CD4-positive, alpha-beta T cell treated with Interleukin-15 for 4 hours (primary cell): ENCODE measurements around the gene NLRP6.

Experiments used
- DNase-seq: peaks from one replicate; pipeline ENCODE4 v3.0.0-alpha.2; 2020; ENCODE audit warnings: low spot score

NLRP6 gene

DNA sequence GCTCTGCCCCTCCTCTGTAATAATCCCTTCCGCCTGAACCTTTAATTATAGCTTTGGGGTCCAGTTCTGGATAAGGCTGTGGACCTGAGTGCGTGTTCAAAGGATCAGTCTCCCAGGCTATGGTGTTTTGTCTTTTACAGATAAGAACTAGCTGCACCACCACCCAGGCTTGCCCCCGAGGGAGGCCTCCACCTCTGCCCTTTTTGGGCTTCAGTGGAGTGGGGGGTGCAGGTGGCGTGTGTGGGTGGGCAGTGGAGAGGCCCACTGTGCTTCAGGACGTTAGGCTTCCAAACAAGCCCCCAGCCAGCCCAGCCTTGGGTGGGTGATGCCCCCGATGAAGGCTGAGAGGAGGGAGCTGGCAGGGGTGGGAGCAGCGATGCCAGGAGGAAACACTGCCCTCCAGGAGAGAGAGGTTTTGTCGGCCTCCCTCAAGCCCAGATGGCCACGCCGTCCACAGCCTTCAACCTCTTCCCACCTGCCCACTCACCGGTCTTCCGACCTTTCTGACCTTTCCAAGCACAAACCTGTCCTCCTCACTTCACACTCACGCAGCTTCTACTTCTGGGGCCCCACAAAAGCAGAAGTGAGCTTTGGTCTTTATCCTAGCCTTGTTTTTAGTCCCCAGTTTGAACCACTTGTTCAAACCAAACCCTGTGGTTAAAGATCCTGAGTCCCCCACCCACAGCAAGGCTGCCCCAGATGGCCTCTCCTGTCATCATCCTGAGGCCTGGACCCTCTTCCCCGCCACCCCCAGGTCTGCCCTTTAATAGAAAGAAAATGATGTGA lies 21.1 kb upstream of the NLRP6 start:
- DNase-seq = no peak

GRCh38 chr11:257766-258493 lies 20.3 kb upstream of the NLRP6 start:
- DNase-seq = no peak

- no peak for DNase-seq
Observed at GRCh38 chr11:259413-259812, 18.8 kb upstream of the NLRP6 start.

- DNase-seq = no peak
Observed at GRCh38 chr11:261624-262023, 16.6 kb upstream of the NLRP6 start.

GRCh38 chr11:266676-267439 lies 11.3 kb upstream of the NLRP6 start:
- peak; percentile 41 for DNase-seq

GRCh38 chr11:267491-267994 lies 10.7 kb upstream of the NLRP6 start:
- peak; percentile 41 for DNase-seq

DNA sequence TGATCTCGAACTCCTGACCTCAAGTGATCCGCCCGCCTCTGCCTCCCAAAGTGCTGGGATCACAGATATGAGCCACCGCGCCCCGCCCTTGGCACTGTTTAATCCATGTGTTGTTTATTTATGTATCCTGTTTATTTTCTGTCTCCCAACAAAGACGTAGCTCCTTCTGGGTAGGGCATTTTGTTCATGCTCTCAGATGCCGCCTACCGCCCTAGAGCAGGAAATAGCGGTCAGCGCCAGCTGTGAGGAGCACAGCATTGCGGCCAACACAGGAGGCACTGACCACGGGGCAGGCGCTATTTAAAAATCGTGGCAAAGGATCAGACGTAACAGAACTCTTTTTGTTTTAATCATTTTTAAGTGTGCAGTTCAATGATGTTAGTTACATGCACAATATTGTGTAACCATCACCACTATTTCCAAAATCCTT lies 9.5 kb upstream of the NLRP6 start:
- DNase-seq = peak; percentile 46

DNA sequence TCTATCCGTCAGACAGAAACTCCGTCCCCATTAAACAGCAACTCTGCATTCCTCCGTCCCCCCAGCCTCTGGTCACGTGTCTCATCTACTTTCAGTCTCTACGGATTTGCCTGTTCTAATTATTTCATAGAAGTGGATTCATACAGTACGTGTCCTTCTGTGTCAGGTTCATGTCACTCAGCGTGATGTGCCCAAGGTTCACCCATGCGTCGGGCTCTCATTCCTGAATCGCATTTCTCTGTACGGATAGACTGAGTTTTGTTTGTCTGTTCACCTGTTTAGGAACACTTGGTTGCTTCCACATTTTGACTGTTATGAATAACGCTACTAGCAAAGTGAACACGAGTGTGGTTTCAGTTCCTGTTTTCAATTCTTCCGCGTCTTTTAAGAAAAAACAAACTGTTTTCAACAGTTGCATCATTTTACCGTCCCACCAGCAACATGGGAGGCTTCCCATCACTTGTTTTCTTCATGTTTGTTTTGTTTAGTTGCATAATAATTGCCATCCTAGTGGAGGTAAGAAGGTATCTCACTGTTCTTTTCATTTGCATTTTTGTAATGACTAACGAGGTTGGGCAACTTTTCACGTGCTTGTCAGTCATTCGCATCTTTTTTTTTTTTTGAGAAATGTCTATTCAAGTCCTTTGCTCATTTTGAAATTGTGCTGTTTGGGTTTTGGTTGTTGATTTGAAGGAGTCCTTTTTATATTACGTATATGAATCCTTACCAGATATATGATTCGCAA lies 8.9 kb upstream of the NLRP6 start:
- DNase-seq = peak; percentile 59

- DNase-seq = no peak
Observed at GRCh38 chr11:270451-271318, 7.5 kb upstream of the NLRP6 start.

GRCh38 chr11:271319-271715 lies 6.9 kb upstream of the NLRP6 start:
- no peak for DNase-seq

GRCh38 chr11:272195-272930 lies 5.8 kb upstream of the NLRP6 start:
- no peak for DNase-seq

- DNase-seq = no peak
Observed at GRCh38 chr11:272931-273198, 5.3 kb upstream of the NLRP6 start.

- no peak for DNase-seq
Observed at GRCh38 chr11:276219-276618, 2.0 kb upstream of the NLRP6 start.

DNA sequence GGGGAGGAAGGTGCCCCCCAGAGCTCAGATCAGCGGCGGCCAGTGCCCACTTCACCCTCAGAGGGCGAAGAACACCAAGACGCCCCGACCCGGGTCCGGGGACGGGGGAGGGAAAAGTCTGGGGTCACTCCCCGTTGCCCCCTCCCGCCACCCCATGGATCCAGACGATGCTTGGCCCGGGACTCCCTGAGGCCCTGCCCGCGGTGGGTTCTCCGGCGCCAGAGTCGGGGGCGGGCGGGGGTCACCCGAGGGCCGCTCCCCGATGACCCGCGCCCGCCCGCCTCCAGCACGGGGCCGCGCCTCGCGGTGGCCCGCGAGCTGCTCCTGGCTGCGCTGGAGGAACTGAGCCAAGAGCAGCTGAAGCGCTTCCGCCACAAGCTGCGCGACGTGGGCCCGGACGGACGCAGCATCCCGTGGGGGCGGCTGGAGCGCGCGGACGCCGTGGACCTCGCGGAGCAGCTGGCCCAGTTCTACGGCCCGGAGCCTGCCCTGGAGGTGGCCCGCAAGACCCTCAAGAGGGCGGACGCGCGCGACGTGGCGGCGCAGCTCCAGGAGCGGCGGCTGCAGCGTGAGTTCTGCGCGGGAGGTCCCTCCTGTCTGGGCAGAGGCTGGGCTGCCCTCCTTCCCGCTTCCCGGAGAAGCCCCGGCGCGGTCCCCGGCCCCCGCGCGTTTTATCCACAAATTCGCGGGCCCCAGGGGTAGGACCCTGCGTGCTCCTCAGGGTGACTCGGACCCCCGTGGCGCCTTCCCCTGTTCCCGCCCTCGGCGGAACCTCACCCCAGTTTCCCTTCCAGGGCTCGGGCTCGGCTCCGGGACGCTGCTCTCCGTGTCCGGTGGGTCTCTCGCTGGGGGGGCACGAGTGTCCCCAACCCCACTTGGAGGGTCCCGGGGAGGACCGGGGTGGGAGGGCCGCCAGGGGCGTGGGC lies 1.1 kb downstream of the NLRP6 start:
- DNase-seq = no peak

DNA sequence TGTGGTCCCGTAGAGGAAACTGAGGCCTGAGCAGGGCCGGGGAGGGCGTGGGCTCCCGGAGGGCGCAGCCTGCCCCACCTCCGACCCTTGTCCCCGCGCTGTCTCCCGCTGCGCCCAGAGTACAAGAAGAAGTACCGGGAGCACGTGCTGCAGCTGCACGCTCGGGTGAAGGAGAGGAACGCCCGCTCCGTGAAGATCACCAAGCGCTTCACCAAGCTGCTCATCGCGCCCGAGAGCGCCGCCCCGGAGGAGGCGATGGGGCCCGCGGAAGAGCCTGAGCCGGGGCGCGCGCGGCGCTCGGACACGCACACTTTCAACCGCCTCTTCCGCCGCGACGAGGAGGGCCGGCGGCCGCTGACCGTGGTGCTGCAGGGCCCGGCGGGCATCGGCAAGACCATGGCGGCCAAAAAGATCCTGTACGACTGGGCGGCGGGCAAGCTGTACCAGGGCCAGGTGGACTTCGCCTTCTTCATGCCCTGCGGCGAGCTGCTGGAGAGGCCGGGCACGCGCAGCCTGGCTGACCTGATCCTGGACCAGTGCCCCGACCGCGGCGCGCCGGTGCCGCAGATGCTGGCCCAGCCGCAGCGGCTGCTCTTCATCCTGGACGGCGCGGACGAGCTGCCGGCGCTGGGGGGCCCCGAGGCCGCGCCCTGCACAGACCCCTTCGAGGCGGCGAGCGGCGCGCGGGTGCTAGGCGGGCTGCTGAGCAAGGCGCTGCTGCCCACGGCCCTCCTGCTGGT lies 1.9 kb downstream of the NLRP6 start:
- DNase-seq = peak; percentile 27

DNA sequence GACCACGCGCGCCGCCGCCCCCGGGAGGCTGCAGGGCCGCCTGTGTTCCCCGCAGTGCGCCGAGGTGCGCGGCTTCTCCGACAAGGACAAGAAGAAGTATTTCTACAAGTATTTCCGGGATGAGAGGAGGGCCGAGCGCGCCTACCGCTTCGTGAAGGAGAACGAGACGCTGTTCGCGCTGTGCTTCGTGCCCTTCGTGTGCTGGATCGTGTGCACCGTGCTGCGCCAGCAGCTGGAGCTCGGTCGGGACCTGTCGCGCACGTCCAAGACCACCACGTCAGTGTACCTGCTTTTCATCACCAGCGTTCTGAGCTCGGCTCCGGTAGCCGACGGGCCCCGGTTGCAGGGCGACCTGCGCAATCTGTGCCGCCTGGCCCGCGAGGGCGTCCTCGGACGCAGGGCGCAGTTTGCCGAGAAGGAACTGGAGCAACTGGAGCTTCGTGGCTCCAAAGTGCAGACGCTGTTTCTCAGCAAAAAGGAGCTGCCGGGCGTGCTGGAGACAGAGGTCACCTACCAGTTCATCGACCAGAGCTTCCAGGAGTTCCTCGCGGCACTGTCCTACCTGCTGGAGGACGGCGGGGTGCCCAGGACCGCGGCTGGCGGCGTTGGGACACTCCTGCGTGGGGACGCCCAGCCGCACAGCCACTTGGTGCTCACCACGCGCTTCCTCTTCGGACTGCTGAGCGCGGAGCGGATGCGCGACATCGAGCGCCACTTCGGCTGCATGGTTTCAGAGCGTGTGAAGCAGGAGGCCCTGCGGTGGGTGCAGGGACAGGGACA lies 2.7 kb downstream of the NLRP6 start:
- DNase-seq = peak; percentile 20

DNA sequence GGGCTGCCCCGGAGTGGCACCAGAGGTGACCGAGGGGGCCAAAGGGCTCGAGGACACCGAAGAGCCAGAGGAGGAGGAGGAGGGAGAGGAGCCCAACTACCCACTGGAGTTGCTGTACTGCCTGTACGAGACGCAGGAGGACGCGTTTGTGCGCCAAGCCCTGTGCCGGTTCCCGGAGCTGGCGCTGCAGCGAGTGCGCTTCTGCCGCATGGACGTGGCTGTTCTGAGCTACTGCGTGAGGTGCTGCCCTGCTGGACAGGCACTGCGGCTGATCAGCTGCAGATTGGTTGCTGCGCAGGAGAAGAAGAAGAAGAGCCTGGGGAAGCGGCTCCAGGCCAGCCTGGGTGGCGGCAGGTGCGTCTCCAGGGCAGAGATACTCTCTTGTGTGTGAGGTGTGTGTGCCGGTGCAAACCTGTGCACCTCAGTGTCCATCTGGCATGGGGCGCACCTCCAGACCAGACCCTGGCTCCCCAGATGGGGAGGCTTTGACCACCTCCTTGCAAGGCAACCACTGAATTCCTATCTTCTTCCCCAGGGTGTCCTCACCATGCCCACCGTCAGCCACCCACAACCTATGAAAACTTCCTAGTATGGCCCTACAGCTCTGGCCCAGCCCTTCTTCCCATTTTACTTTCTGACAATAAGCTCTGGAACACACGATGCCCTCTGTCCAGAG lies 3.4 kb downstream of the NLRP6 start:
- DNase-seq = no peak
